Stomach (tissue), 4 donors: ENCODE data around the gene PTPRF.

Experiments
- CTCF ChIP-seq, 7 experiments: fragments of 450-650 bp in 4 of 7; fragments of 200-600 bp in 3 of 7; sonication (generic) in 3 of 7; IDR thresholded peaks; one replicate each; pipeline ENCODE4 v1.5.1; 2016 to 2019; ENCODE audit warnings: antibody characterized with exemption in 7 of 7, control low read depth in 2 of 7, mild to moderate bottlenecking in 1 of 7
- EP300 ChIP-seq: sonication (generic); formaldehyde crosslinking; IDR thresholded peaks from one replicate; pipeline ENCODE4 v1.6.1; 2017; ENCODE audit warnings: antibody characterized with exemption
- POLR2A ChIP-seq, 4 donors: fragments of 450-650 bp; IDR thresholded peaks; one replicate each; pipeline ENCODE4 v1.6.1; 2016; ENCODE audit warnings: antibody characterized with exemption in 4 of 4, control low read depth in 2 of 4, mild to moderate bottlenecking in 1 of 4, moderate library complexity in 1 of 4
- POLR2AphosphoS5 ChIP-seq, 3 donors: sonication (generic); formaldehyde crosslinking; IDR thresholded peaks; one replicate each; pipeline ENCODE4 v1.6.1; 2016; ENCODE audit warnings: antibody characterized with exemption in 3 of 3

- TF ChIP-seq EP300 (no peak), POLR2AphosphoS5 (IDR thresholded peaks at IDR 0.05) (no peak), CTCF (IDR thresholded peaks at IDR 0.05) (no peak), POLR2A (IDR thresholded peaks at IDR 0.05) (no peak)
Measured at GRCh38 chr1:43520100-43520778, 10.4 kb upstream of the PTPRF start.
